Measurements from ENCODE around the gene ACVRL1.

Gene ACVRL1

GRCh38 chr12:51915003-51915625 is 7.8 kb downstream of the ACVRL1 start:
- POLR2A ChIA-PET = no interaction called here
- no peak for DNase-seq (ENCODE audit: extremely low spot score)
- TF ChIP-seq ZNF384 (IDR thresholded peaks at IDR 0.05) = no peak
- TF ChIP-seq NFRKB (IDR thresholded peaks at IDR 0.05) = no peak
- no peak for TF ChIP-seq CTBP1 (IDR thresholded peaks at IDR 0.05; ENCODE audit: borderline replicate concordance)
- no peak for TF ChIP-seq BHLHE40 (IDR thresholded peaks at IDR 0.05; ENCODE audit: borderline replicate concordance)
- TF ChIP-seq LEF1 (IDR thresholded peaks at IDR 0.05; ENCODE audit: borderline replicate concordance) = no peak
- no peak for TF ChIP-seq FOXM1 (IDR thresholded peaks at IDR 0.05; ENCODE audit: borderline replicate concordance)
- TF ChIP-seq HDGF (IDR thresholded peaks at IDR 0.05; ENCODE audit: borderline replicate concordance) = no peak
- no peak for TF ChIP-seq SUZ12 (IDR thresholded peaks at IDR 0.05)
- TF ChIP-seq FOXK2 (IDR thresholded peaks at IDR 0.05) = no peak
- TF ChIP-seq SP1 (IDR thresholded peaks at IDR 0.05) = no peak
- TF ChIP-seq PKNOX1 (IDR thresholded peaks at IDR 0.05) = no peak
- no peak for TF ChIP-seq ARNT (IDR thresholded peaks at IDR 0.05)
- no peak for TF ChIP-seq ELF4 (IDR thresholded peaks at IDR 0.05)
- TF ChIP-seq TARDBP (IDR thresholded peaks at IDR 0.05) = no peak
- no peak for TF ChIP-seq FOXA1 (IDR thresholded peaks at IDR 0.05)
- TF ChIP-seq L3MBTL2 (conservative IDR thresholded peaks at IDR 0.05) = no peak
- CTCF ChIA-PET = interaction anchor here (0.6 to 1.0 kb wide), 2 partner anchors 56 to 215 kb away, joined by 3 read pairs; no protein-coding TSS in a partner anchor

- no peak for TF ChIP-seq LEF1 (IDR thresholded peaks at IDR 0.05; ENCODE audit: borderline replicate concordance)
- no peak for TF ChIP-seq FOXA1 (IDR thresholded peaks at IDR 0.05)
- POLR2A ChIA-PET = no interaction called here
- no peak for DNase-seq (ENCODE audit: extremely low spot score)
- CTCF ChIA-PET = no interaction called here
These were observed 8.6 kb downstream of the ACVRL1 start for GRCh38 chr12:51915951-51916350.

GRCh38 chr12:51917041-51917590 is 9.8 kb downstream of the ACVRL1 start:
- TF ChIP-seq FOXA1 (IDR thresholded peaks at IDR 0.05) = no peak
- TF ChIP-seq TARDBP (IDR thresholded peaks at IDR 0.05) = no peak
- no peak for TF ChIP-seq ELF4 (IDR thresholded peaks at IDR 0.05)
- TF ChIP-seq L3MBTL2 (conservative IDR thresholded peaks at IDR 0.05) = no peak
- TF ChIP-seq SUZ12 (IDR thresholded peaks at IDR 0.05) = no peak
- TF ChIP-seq NFRKB (IDR thresholded peaks at IDR 0.05) = no peak
- no peak for TF ChIP-seq ARNT (IDR thresholded peaks at IDR 0.05)
- no peak for TF ChIP-seq FOXM1 (IDR thresholded peaks at IDR 0.05; ENCODE audit: borderline replicate concordance)
- no peak for TF ChIP-seq HDGF (IDR thresholded peaks at IDR 0.05; ENCODE audit: borderline replicate concordance)
- no peak for TF ChIP-seq SP1 (IDR thresholded peaks at IDR 0.05)
- no peak for TF ChIP-seq PKNOX1 (IDR thresholded peaks at IDR 0.05)
- no peak for TF ChIP-seq CTBP1 (IDR thresholded peaks at IDR 0.05; ENCODE audit: borderline replicate concordance)
- TF ChIP-seq BHLHE40 (IDR thresholded peaks at IDR 0.05; ENCODE audit: borderline replicate concordance) = no peak
- TF ChIP-seq LEF1 (IDR thresholded peaks at IDR 0.05; ENCODE audit: borderline replicate concordance) = no peak
- TF ChIP-seq FOXK2 (IDR thresholded peaks at IDR 0.05) = no peak
- no peak for TF ChIP-seq ZNF384 (IDR thresholded peaks at IDR 0.05)
- ChIA-PET CTCF (no interaction called here), POLR2A (no interaction called here)
- no peak for DNase-seq (ENCODE audit: extremely low spot score)

DNA sequence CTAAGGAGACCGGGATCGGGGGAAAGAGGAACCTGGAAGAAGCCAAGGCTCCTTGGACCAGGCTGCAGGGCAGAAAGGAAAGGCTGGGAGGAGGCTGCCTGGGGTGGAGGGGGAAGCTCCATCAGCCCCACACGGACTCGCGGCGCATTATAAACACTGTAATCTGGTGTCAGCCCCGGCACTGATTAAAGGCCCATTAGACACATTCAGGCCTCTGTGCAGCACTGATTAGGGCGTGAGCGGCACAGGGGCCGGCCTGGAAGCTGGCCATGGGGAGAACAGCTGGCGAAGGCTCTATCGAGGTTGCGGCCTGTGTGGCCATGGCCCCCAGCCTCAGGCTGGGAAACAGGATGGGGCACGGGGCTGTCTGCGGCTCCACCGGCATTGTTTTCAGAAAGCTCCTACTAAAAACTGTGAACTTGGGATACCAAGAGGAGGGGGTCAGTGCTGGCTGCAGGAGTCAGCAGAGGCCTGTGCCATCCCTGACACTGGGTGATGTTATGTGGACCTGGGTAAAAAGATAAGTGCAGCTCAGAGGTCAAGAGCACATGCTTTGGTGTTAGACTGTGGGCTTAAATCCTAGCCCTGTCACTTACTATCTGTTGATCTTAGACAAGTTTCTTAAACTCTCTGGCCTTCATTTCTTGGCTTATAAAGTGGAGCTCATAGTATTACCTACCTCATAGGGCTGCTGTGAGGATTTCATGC is 10.6 kb downstream of the ACVRL1 start:
- TF ChIP-seq L3MBTL2 (conservative IDR thresholded peaks at IDR 0.05) (no peak), FOXA1 (IDR thresholded peaks at IDR 0.05) (no peak), SP1 (IDR thresholded peaks at IDR 0.05) (no peak), ELF4 (IDR thresholded peaks at IDR 0.05) (no peak)
- CTCF ChIA-PET = no interaction called here
- DNase-seq (ENCODE audit: extremely low spot score) = no peak
- POLR2A ChIA-PET = no interaction called here

GRCh38 chr12:51920046-51920445 is 12.7 kb downstream of the ACVRL1 start:
- CTCF ChIA-PET = no interaction called here
- TF ChIP-seq PKNOX1 (IDR thresholded peaks at IDR 0.05) (no peak), LEF1 (IDR thresholded peaks at IDR 0.05; ENCODE audit: borderline replicate concordance) (no peak), FOXM1 (IDR thresholded peaks at IDR 0.05; ENCODE audit: borderline replicate concordance) (no peak)
- POLR2A ChIA-PET = no interaction called here
- DNase-seq (ENCODE audit: extremely low spot score) = no peak

GRCh38 chr12:51921017-51921725 is 13.9 kb downstream of the ACVRL1 start:
- no peak for TF ChIP-seq FOXA1 (IDR thresholded peaks at IDR 0.05)
- no peak for TF ChIP-seq FOXM1 (IDR thresholded peaks at IDR 0.05; ENCODE audit: borderline replicate concordance)
- TF ChIP-seq FOXK2 (IDR thresholded peaks at IDR 0.05) = no peak
- no peak for TF ChIP-seq BHLHE40 (IDR thresholded peaks at IDR 0.05; ENCODE audit: borderline replicate concordance)
- TF ChIP-seq PKNOX1 (IDR thresholded peaks at IDR 0.05) = no peak
- TF ChIP-seq ZNF384 (IDR thresholded peaks at IDR 0.05) = no peak
- TF ChIP-seq TARDBP (IDR thresholded peaks at IDR 0.05) = no peak
- TF ChIP-seq HDGF (IDR thresholded peaks at IDR 0.05; ENCODE audit: borderline replicate concordance) = no peak
- TF ChIP-seq SUZ12 (IDR thresholded peaks at IDR 0.05) = no peak
- no peak for TF ChIP-seq NFRKB (IDR thresholded peaks at IDR 0.05)
- no peak for TF ChIP-seq ARNT (IDR thresholded peaks at IDR 0.05)
- no peak for TF ChIP-seq SP1 (IDR thresholded peaks at IDR 0.05)
- TF ChIP-seq LEF1 (IDR thresholded peaks at IDR 0.05; ENCODE audit: borderline replicate concordance) = no peak
- no peak for TF ChIP-seq L3MBTL2 (conservative IDR thresholded peaks at IDR 0.05)
- no peak for TF ChIP-seq ELF4 (IDR thresholded peaks at IDR 0.05)
- TF ChIP-seq CTBP1 (IDR thresholded peaks at IDR 0.05; ENCODE audit: borderline replicate concordance) = no peak
- ChIA-PET CTCF (interaction anchor here (0.7 to 3.6 kb wide), 2 partner anchors 10 to 26 kb away, joined by 3 to 31 read pairs; no protein-coding TSS in a partner anchor), POLR2A (no interaction called here)
- DNase-seq (ENCODE audit: extremely low spot score) = no peak

All from HEK293T (cell line).